GM19328 (cell line): ENCODE measurements around the gene FLG2.

Experiments
- ATAC-seq: cut with Tn5 transposase; IDR thresholded peaks from one replicate; pipeline ENCODE4 v1.9.1; 2021; ENCODE audit warnings: mild to moderate bottlenecking, moderate library complexity; ENCODE audit not compliant: unreplicated experiment

Gene FLG2

DNA sequence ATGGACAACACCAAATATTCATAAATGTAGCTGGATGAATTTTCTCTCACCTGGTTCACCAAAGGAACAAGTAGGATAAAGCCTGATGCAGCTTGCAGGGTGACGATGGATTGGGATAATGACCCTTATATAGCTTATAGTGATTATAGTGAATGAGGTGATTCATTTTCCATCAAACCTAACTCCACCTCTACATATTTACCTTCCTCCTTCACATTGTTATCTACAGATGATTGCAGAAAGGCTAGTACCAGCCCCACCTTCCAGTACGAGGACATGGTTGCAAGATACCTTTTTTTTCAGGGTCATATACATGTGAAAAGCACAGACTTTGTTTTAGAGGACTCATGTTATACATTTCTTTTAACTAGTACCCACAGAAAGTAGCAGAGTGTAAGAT, at the start of gene FLG2:
Gene FLG2, minus strand, starts transcription at position 101 of the 400 bp plus-strand sequence. CDS start 1,122 bp downstream, outside the sequence.
- no peak for ATAC-seq

DNA sequence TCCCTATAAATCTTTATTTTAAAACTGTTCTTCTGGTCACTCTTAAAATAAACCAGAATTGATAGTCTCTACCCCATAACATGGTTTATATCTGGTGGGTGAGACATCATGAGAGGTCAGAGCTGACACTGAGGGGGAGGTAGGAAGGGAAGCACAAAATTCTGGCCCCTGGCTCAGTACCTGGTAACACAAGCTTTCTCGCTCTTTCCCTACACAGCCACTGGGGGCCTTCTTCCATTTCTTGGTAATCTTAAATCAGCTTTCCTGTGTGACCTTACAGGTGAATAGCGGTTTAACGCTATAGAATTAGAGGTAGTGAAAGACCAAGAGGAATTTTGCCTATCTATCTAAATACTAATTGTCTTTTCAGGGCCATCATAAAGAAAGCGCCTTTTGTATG, 48.9 kb upstream of the FLG2 start:
- ATAC-seq, result no peak

DNA sequence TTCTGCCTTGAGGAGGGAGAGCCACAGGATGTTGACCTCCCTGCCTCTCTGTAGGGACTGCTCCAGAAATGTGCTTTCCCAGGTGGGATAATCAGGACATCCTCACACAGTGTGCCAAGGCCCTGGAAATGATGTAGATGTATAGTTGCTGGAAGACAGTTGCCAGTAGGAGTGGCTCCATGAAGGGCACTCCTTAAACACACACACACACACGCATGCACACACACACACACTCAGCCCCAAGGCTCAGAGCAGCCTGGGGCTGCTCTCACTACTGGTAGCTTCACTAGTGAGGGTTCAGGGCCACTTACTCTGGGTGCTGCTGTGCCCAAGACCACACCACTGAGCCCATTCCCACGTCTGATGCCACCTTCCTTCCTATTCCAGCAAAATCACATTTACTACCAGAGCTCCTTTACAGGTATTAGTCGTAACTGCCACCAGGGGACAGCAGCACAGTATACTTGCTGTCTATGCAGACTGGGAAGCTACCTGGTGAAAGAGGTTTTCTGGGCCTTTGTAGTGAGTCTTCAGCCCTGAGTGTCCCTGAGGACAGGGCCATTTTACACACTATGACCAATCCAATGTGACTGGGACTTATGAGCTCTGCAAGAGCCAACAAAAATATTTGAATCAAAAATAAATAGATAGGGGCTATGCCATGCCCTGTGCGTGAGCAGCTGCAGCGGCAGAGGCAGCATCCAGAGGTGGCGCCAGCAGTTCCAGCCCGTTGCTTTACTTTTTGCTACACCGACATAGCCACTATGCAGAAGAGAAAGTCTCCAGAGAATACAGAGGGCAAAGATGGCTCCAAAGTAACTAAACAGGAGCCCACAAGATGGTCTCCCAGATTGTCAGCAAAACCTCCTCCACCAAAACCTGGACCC, 39.2 kb upstream of the FLG2 start:
- no peak for ATAC-seq

DNA sequence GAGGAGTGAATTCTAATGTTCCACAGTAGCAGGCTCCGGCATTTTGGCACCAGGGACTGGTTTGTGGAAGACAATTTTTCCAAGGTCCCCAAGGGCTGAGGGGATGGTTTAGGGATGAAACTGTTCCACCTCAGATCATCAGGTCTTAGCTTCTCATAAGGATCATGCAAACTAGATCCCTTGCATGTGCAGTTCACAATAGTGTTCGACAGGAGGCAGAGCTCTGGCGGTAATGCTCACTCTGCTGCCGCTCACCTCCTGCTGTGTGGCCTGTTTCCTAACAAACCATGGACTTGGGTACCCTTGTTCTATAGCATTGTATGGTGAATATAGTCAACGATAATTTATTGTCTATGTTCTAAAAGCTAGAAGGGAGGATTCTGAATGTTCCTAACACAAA, 37.7 kb upstream of the FLG2 start:
- ATAC-seq, result no peak

DNA sequence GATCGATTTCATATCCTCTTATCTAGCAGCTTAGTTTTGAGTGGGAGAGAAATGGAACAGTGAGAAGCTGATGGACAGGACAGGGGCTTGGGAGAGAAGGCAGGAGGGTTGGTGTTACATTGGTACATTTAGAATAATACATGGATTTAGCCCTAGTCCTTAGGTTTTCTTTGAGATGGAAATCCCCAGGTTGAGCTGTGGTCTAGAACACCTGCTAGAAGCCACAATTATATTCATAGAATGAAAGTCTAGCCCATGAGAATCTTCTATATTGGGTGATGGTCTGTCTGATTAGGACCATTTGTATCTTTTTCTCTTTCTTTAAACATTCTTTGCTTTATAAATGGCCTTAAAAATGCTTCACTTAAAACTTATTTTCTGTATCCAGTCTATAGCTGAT, 34.3 kb upstream of the FLG2 start:
- ATAC-seq, result no peak

DNA sequence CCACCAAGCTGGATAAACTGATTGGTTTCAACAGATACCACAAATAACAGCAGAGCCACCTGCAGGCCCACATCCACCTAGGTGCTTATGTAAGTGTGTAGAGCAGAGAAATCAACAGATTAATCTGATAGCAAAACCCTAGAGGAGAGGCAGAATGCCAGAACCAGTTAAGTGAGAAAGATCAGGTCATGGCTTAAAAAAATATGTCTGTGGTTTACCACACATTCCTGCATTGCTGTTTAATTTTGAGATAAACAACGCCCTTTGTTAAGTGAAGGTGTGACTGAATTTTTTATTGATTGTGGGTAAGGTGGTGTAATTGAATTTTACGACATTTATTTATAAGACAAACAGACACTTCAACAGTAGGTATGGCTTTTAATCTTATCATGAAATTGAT, 33.1 kb upstream of the FLG2 start:
- no peak for ATAC-seq

DNA sequence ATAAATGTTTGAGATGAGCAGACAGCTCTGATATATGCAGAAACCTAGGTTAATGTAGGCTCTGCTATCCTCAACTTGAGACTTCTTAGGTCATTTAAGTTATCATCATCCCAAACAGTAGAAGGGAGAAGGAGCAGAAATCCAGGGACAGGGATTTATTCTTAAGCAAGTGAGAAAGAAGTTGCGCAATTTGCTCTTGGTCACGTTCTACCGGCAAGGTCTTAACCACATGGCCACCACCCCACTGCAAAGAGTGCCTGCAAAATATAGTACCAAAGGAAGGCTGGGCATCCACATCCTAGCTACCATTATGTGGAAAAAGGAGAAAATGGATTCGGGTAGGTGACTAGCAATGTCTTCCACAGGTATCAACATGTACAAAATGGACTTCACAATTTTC, 29.1 kb upstream of the FLG2 start:
- no peak for ATAC-seq

DNA sequence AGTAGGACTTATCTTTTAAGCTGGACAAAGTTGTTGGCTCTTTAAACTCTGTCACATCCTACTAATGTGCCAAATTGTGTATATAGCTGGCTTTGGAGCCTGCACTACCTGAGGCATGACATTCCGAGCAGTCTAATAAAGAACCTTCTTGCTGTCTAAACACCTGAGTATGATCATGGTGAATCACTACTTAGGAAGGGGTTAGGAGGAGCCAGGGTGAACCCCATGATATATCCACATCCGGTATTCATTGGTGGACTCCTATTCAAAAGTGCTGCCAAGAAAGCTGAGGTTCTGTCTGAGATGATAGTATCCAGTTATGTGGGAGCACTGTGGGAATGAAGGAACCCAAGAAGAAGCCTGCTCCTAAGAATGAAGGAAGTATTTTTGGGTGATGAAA, 27.1 kb upstream of the FLG2 start:
- no peak for ATAC-seq

DNA sequence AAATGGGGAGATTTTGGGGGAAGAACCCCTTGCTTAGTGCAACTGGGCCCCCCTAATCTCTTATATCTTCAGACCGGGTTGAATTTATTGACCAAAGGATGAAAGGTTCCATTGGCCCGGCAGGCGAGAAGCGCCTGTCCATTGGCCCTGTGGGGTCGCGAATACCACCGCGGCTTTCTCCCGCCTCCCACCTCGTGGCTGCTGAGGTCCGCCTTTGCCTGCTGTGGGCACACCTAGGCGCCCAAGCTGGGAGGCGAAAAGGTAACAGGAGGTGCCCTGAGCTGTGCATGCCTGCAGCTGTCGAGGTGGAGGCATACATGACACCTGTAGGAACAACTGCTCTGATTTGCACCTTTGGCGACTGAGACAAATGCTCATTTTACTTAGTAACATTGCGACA, 21.1 kb upstream of the FLG2 start:
- ATAC-seq, result no peak

DNA sequence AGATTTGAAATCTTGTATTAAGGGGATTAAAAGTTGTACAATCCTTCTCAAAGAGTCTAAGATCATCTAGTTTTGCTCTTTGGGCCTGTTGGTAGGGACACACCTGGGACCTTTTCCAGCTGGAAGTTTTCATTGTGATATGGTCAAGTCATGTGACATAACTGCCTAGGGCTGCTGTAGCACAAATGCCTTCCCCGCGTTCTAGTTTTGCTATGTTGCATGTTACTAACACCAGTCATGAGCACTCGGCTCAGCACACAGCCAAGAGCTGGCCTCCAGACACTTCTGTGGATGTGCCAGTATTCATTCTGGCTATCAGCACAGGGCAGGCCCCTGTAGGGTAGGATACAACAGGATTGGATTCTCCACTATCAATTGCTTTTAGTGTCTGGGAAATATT, 14.6 kb upstream of the FLG2 start:
- no peak for ATAC-seq

DNA sequence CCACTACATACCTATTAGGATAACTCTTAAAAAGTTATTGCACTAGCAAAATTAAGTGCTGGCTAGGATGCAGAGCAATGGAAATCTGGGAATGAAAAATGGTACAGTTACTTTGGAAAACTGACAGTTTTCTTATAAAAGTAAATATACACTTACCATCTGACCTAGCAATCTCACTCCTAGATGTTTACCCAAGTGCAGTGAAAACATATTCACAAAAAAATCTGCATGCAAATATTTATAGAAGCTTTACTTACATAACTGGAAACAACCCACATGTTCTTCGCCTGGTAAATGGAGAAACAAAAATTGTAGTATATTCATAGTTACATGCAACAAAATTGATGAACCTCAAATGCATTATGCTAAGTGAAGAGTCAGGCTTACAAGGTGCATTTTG, 12.9 kb upstream of the FLG2 start:
- no peak for ATAC-seq

DNA sequence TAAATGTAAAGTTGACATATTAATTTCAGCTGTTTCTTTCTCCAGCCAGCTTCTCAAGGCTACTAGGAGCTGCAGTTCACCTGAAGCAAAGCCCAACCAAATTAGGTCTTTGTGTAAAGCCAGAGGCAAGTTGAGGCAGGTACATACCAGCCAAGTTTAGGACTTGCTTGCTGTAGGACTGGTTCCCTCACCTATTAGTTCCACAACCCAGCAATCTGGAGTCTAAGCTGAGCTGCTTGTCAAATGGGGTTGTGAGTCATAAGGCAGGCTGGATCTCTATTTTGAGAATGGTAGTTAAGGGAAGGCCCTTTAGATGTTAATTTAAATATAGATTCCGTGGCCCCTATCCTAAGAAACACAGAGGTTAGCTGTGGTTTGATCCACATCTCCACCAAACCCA, 7.6 kb upstream of the FLG2 start:
- ATAC-seq, result no peak

DNA sequence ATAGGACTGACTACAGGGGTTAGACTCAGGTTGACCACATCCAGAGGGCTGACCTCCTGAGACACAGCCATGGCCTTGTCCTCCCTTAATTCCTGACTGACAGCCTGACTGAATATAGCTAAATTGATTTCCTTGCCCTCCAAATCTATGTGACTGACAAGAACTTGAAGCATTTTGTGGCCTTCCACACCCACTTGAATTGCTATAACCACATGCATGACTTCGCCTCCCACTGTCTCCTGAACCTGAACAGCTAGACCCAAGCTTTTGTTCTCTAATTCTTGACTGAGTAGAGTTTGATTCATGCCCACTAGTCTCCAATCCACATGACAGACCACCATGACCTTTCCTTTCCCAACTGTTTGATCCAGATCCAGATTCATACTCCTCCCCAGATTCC, 3.1 kb downstream of the FLG2 start:
- no peak for ATAC-seq

DNA sequence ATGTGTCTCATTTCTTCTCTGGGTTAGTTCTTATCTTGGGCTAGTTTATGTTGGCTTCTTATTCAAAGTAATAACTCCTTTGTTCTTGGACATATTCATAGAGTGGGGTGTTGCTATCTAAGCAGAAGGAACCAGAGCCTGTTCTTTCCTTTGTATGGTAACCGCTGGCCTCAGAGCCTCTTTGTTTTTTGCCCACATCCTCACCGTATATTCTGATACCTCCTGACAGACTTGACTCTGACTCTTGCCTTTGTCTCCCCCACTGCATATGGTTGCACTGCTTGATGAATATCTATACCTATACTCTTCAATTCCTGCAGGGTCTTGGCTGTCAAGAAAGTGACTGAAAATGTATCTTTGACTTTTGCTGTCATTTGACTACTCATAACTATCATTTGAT, 10.2 kb downstream of the FLG2 start:
- no peak for ATAC-seq

DNA sequence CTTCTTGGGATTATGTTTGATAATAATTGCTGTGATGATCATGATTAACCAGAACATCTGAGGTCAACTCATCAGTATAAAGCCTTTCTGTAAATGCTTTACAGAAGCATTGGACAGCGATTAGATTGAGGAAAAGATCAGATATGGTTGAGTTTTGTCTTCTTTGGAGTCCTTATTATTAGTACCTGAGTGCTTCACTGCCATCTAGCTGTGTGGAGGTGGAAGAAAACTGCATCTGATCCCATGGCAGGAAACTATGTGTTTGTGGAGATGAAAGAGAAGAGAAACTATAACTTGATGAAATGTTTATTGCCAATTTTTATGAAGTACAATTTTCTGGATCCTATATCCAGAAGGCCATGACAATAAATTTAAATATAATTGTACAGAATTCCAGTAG, 11.4 kb downstream of the FLG2 start:
- ATAC-seq, result no peak

DNA sequence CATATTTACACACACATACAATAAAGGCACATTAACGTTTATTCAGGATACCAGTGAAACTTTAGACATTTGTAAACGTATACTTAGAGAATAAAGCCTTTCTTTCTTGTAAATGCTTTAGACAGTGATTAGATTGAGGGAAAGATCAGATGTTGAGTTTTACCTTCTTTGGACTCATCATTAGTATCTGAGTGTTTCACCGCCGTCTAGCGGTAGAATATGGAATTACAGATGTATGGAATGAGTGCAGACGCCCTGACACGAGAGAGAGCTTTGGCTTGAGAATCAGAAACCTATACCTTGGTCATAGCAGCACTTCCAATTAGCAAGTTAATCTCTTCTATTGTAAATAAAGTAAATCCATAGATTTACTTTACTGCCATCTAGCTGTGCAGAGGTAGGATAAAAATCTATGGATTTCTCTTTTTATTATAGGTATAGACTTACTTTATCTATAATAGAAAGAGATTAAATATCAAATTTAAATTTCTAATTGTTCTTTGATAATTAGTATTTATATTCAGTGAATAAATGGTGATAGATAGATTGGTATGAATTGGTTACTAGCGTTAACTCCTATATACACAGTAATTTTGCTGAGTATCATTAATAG, 12.6 kb downstream of the FLG2 start:
- no peak for ATAC-seq

DNA sequence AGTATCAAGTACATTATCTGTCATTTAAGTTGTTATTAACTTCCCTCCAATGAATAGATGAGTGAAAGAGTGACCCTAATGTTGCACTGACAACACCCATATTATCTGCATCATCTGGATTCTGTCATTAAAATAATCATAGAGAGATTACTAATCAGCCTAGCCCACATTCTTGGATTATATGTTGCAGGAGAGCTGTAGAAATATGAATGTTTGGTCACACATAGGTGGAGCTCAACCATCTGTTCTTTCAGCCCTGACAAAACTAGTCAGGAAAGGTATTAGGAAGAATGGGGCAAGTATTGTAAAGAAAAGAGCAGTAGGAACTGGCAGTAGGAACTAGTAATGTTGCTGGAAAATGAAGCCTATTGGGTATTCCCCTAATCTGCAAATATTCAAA, 15.4 kb downstream of the FLG2 start:
- no peak for ATAC-seq

DNA sequence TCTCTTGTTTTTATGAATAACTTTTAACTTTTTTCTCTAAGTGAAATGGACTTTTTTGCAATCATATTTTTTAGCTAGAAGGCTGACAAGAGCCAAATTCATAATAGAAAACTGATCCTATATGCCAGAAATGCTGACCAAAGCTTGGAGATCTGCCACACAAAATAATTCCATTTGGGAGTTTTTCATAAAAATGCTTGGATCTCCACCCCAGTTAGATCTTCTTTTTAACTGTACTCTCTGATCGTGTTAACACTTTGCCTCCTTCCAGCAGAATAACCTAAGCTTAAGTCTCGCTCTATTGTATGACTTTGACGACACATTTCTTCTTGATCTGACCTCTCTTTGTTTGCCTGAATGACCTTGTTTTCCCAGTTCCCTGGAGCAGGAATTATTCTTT, 16.8 kb downstream of the FLG2 start:
- ATAC-seq, result no peak

DNA sequence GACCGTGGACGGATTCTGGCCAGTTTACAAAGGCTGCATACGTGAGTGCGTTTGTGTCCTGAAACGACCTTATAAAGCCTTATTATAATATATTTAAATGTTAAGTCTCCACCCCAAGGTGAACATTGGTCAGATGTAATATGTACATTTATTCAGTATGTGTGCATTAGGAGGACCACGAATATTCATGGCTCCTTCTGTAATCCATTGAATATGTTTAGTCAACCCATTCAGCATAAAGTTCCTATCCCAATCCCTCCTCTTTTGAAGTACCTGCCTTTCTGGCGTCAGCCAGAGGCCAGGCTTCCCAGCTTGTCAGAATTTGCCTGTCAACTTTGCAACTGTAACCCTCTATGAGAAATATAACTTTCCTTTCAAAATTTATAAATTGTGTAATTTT, 24.4 kb downstream of the FLG2 start:
- ATAC-seq, result no peak

DNA sequence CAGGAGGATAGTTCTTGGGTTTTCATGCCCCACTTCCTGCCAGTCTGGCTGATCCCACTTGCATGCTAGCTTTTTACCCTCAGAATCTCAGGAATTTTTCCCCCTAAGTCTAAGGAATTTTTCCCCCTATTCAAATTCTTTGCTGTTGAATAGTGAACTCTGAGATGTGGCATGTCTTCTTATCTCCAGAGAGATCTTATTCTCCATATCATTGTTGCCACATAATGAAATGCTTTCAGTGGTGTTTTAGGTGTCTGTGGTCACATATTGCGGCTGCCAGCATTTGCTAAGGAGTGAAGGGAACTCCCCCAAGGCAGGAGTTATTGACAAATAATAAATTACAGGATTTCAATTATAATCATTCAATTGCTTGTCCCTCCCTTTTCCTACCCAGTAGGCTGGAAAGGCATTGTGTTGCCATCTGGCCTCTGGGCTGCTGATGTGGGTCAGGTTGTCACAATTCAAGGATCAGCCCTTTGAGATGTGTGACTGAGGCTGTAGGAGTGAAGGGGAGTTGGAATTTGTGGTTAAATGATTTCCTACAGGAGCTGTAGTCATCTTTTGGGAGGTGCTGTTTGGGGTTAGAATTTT, 30.9 kb downstream of the FLG2 start:
- no peak for ATAC-seq

DNA sequence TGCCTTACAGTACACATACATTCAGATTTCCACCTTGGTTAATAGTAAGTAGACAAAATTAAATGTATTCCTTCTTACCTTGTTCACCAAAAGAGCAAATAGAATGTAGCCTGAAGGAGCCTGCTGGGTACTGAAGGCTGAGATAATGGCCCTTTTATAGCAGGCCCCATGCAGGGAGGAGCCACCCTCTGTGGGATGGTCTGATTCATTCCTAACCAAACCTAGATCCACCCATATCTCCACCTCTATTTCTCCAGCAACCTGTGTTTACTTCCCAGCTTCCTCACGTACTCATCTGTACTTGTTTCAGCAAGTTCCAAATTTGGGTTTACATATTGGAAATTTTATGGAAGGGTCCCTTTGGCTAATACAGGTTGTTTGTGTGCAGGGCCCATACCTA, 34.7 kb downstream of the FLG2 start, which contains the start of gene FLG:
Gene FLG, minus strand, starts transcription at position 129 of the 400 bp plus-strand sequence. CDS start 9,783 bp downstream, outside the sequence.
- no peak for ATAC-seq

DNA sequence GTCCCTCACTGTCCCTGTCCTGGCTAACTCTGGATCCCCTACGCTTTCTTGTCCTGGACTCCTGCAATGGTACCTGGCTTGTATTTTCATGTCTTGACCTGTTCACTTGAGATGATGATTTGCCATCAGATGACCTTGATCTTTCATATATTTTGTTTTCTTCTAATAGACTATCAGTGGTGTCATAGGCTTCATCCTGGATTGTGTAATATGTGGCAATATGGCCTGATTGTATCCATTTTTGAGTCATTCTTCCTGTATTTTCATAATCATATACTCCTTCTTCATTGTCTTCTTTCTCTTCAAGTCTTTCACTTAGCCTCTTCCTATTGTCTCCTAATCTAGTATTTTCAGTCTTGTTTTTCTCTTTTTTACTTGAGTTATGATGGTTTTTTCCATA, 45.8 kb downstream of the FLG2 start:
- ATAC-seq, result no peak
